HG03108 (cell line): ENCODE results near the gene U2AF2.
A peak's percentile ranks its signal among the peaks of the same experiment; 100 is the strongest.

Source experiments
- ATAC-seq: cut with Tn5 transposase; IDR thresholded peaks from one replicate; pipeline ENCODE4 v1.9.1; 2021; ENCODE audit warnings: moderate library complexity; ENCODE audit not compliant: unreplicated experiment

The U2AF2 gene

DNA sequence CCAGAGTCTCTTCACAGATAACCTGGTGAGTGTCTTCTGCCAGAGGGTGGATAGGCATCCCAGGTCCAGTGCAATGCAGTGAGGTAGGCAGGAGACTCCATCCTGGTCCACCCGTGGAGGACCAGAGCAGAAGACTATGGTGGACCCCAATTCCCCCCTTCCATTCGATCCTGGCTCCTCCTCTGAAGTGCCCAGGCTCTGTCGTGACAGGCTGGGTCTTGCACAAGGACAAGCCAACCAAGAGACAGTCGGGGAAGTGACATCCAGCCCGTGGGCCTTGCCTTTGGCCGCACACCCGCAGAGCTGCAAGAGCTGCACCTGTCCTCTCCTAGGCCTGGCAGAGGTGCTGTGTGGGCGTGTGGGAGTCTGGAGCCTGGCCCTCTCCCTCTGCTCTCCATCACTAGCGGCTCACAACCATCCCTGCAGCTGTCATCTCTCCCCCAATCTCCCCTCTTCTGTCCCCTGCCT, 33.6 kb upstream of the U2AF2 start:
- ATAC-seq: no peak

DNA sequence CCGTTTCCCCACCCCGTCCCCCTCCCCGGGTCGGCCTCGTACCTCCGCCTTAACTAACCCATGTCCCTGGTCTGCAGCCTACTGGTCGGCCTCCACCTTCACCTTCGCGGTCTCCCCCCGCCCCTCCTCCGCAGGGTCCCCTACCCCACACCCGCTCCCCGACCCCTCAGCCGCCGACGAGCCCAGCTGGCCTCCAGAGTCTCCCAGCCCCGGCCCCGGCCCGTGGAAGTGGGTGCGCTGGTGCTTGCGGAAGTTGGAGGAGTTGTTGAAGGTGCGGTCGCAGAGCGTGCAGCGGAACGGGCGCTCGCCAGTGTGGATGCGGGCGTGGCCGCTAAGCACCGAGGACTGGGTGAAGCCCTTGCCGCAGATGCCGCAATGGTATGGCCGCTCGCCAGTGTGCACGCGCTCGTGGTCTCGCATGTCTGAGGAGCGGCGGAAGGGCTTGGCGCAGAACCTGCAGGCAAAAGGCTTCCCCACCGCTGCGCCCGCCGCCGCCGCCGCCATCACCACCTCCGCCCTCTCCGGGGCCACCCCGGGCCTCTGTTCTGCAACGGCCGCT, 33.1 kb upstream of the U2AF2 start:
- no peak for ATAC-seq

DNA sequence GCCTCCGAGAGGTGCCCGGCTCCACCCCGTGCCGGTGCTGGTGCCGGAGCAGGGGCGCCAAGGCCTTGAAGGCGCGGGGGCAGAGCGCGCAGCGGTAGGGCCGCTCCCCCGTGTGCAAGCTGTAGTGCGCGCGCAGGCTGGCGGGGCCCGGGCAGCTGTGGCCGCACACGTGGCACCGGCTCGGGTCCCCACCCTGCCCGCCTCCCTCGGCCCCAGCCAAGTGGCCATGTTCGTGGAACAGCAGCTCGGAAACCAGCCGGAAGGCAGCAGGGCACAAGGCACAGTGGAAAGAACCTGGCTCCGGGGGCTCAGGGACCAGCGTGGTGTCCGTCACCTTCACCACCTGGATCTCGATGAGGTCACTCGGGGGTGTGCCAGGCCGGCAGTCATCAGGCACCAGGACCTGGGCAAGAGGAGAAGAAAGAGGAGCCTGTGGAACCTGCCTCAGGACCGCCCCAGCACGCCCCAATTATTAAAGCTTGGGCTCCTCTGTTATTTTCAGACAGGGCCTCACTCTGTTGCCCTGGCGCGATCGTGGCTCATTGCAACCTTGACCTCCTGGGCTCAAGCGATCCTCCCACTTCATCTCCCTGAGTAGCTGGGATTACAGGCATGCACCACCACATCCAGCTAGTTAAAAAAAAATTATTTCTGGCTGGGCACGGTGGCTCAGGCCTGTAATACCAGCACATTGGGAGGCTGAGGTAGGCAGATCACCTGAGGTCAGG, 32.4 kb upstream of the U2AF2 start:
- ATAC-seq: no peak

DNA sequence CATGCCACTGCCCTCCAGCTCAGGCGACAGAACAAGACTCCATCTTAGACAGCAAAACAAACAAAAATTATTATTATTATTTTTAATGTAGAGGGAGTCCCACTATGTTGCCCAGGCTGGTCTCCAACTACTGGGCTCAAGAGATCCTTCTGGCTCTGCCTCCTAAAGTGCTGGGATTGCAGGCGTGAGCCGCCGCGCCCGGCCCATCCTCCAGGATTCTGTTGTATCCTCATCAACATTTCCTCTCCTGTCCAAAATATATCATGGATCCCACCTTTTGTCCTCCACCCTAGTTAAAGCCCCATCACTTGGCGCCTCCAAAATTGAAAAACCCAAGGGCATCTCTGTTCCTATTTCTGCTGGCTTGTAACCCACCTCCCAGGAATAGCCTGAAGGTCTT, 31.7 kb upstream of the U2AF2 start:
- ATAC-seq: no peak

DNA sequence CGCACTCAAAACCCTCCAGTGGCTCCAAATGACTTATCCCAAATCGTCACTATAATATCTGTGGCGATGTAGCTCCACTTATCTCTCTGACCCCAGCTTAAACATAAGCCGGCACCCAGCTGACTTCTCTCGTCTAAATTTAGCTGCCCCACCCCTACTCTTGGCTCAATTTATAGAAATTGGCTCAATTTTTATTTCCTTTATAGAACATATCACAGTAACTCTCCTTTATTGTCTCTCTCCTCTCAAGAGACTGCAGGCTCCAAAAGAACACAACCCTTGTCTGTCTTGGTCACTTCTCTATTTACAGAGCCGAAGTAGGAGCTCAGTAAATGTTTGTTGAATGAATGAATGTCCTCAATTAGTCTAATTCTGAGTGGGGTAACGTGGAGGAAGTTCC, 31.3 kb upstream of the U2AF2 start:
- ATAC-seq: no peak

DNA sequence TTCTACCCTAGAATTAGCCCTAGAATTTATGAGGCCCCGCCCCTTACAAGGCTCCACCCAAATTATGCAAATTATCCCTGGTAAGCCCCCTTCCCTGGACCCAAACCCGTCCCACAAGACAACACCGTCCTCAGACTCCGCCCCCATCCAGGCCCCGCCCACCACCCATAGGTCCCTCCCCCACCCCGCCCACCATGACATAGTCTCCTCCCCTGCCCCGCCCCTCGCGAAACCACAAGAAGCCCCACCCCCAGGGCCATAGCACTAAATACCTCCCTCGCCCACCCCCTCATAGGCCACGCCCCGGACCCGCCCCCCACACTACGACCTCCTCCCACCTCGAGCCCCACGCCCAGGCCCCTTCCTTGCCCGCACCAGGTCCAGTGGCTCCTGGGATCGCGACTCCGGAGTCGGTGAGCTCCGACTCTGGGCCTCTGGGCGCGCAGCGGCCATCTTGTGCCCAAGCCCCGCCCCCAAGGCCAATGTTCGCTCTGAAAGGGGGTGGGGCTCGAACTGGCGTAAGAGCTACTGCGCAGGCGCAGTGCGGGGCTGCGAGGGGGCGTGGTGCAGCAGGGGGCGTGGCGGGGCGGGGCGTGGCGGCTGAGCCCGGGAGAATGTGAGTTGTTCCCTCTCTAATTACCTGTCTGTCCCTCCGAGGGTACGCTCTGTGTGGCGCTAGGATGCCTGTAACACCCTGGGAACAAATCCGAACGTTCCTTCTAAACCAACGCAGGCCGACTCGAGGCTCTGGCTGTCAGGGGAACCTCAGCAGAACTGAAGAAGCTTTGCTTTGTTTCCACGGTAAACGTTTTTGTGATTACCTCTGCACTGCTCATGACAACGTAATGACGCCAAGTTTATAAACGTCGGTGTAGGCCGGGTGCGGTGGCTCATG, 30.5 kb upstream of the U2AF2 start, which contains the start of gene ZNF784:
TSS of gene ZNF784 (minus strand) at position 458 of the 895 bp plus-strand sequence. CDS start at position 453, 5 bp downstream.
- ATAC-seq: peak; percentile 58

DNA sequence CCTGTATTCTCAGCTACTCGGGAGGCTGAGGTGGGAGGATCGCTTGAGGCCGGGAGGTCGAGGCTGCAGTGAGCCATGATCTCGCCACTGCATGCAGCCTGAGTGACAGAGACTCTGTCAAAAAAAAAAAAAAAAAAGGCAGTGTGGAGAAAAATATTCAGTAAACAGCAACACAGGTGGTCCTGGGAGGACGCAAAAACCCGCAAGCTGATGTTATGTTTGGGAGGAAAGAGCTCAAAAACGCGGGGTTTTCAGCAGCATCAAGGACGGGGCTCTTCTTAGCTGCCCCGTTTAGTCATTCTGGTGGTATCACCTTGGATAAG, 29.9 kb upstream of the U2AF2 start:
- ATAC-seq: no peak

DNA sequence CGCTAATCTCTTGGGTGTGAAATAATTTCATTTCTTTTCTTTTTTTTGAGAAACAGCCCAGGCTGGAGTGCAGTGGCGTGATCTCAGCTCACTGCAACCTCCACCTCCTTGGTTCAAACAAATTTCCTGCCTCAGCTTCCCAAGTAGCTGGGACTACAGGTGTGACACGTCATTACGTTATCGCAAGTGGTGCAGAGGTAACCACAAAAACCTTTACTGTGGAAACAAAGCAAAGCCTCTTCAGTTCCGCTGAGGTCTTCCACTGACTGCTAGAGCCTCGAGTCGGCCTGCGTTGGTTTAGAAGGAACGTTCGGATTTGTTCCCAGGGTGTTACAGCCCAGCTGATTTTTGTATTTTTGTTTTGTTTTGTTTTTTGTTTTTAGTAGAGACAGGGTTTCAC, 28.5 kb upstream of the U2AF2 start:
- no peak for ATAC-seq

DNA sequence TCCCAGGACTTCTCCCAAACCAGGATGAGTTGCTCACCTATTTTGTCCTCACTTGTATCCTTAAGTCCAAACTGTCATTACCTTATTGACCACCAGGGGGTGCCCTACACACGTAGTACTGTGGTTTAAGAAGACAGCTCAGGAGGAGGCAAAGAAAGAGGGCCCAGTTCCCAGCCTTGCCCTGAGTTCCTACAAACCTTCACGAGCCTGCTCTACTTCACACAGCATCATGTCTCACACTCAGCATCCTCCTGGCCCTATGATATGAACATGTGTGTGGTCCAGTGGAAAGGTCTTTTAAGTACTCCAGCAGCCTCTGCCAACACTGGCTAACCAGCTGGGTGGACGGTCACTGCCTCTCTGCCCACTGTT, 22.4 kb upstream of the U2AF2 start:
- no peak for ATAC-seq

DNA sequence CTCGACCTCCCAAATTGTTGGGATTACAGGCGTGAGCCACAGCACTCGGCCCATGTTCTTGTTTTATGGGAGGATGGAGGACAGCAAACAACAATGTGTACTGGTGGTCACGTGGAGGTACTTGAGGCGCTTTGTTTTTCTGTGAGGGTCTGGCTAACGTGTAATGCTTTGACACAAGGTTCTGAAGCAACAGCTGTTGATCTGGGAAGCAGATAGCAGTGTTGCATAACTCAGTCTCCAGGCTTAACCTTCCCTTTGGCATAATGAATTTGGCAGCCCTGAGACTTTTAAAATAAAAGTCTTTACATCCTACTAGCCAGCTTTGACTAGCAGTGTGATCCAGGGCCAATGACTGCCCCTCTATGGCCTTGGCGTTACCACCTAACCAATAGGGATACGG, 21.0 kb upstream of the U2AF2 start:
- ATAC-seq: no peak

DNA sequence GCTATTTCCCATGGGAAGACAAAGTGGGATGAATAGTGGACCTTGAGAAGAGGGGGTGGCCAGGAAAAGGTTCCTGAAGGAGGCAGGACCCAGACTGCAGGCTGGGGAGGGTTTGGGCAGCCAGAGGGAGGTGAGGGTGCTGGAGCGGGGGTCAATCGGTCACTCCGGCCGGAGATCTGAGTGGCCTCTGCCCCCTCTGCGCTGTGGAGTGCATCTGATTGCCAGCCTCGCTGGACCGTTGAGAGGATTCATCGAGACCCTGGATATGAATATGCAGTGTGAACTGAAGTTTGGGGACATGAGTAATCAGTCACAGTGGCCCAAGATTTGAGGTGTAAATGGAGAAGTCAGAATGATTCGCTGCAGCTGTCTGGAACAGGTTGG, 19.5 kb upstream of the U2AF2 start:
- ATAC-seq: no peak

DNA sequence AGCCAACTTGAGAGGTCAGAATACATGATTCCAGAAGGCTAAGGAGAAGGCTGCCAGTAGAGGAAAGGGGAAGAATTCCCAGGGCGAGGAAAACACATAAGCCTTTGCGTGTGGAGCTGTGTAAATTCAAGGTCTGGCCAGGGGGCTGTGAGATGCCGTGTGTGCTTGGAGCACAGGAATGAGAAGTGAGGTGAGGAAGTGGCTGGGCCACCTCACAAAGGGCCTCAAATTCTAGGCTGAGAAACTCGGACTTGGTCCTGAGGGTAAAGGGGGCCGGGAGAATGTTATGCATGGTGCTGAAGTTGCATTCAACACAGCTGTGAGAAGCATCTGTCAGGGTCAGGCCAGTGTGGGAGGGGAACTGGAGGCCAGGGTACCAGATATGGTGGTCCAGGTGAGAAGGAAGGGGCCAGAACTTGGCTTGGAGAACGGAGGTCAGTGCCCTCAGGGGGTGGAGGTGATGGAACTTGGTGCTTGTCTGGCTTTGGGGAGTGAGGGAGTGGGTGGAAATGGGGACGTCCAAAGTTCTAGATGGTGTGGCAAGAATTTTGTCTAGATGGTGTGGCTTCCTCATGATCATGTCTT, 18.9 kb upstream of the U2AF2 start:
- ATAC-seq: no peak

DNA sequence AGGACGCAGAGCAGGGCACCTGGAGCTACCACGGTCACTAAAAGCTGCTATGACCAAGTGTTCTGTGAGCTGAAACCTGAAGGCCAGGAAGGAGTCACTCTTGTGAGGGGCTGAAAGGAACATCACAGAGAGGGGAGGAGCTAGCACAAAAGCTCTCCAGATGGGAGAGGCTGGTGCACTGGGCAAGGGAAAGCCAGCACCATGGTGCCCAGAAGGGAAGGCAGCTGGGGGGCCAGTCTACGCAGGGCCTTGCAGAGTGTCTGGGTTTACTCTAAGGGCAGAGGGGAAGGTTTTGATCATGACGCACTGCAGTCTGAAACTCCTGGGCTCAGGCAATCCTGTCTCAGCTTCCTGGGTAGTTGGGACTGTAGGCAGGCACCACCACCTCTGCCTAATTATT, 18.1 kb upstream of the U2AF2 start:
- no peak for ATAC-seq

DNA sequence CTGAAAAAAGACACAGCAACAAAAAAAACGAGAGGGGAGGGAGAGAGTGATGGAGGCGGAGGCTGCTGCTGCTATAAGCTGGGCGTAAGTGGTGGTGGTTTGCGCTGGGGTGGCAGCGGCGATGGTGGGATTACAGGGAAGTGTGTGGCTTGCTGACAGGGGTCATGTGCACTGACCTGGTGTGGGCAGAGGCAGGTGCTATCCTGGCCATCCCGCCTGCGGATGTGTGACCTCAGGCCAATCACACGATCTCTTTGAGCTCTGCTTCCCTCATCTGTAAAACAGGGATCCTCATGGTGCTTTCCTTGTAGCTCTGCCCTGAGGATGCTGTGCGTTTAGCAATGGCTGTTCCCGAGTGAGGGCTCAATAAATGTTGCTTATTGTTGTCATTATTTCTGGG, 17.3 kb upstream of the U2AF2 start:
- no peak for ATAC-seq

DNA sequence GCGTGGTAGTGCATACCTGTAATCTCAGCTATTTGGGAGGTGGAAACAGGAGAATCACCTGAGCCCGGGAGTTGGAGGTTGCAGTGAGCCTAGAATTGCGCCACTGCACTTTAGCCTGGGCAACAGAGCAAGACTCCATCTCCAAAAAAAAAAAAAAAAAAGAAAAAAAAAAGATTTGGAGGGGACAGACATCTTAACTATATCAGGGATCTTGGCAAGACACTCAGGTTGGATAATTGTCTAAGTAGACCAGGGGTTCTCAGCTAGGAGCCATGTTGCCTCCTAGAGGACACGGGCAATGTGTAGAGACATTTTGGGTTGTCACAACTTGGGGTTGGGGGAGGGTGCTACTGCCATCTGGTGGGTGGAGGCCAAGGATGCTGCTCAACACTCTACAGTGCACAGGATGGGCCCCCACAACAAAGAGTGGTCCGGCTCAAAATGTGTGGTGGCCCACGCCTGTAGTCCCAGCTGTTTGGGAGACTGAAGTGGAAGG, 15.9 kb upstream of the U2AF2 start:
- no peak for ATAC-seq

DNA sequence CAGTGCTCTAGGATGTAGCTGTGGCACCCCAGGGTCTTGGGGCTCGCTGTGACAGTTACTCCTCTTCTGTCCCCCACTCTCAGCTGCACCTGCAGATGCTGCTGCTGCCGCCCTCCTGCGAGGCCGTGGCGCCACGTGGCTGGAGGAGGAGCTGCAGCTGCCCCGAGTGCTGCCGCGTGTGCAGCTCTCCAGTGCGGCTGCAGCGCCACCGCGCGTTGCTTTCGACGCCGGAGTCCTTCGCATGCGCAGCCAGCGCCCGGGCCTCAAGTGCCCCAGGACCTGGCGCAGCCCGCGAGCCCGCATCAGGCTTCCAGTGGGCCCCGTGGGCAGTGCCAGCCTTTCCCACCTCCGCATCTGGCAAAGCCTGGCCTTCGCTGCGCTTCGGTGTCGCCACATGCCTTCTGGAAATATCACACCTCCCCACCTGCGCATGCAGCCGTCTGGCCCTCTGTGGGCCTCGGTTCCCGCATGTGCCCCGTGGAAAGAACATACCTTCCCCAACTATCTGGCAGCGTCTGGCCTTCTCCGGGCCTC, 14.7 kb upstream of the U2AF2 start:
- no peak for ATAC-seq

DNA sequence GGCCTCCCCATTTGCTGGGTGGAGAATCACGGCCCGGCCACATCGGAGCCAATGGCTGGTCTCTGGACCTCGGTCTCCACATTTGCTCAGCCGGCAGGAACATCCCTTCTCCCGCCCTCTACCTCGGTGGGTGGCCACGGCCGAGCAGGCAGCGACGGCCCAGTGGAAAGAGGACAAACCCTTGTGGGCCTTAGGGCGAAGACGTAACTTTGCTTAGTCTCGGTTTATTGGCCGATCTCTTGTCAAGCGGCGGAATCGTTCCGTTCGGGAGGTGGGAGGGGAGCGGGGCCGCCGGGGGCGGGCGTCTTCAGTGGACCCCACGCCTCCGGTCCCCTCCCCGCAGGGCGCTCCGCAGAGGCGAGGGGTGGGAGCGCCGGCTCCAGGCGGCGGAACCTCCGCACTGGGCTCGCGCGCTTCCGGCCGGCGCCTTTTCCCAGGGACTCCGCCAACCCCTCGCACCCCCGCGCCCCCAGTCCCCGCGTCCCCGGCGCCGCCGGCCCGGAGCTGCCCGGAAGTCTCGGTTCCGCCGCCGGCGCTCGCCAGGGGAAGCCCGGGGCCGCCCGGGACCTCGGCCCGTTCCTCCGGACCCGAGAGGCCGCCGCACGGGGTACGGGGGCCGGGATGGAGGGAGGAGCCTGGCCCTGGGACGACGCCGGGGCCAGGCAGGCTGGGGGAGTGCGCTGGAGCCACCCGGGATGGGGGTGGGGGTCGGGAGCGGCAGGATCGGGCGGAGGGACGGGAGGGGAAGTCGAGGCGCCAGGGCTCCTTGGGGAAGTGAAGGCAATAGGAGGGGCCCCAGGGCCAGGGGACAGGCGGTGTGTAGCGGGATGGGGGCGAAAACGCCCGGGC, 14.0 kb upstream of the U2AF2 start, which contains the start of gene ZNF580:
TSS of gene ZNF580 (plus strand) at position 426 of the 849 bp plus-strand sequence. CDS start 1,507 bp downstream, outside the sequence.
- ATAC-seq: no peak

DNA sequence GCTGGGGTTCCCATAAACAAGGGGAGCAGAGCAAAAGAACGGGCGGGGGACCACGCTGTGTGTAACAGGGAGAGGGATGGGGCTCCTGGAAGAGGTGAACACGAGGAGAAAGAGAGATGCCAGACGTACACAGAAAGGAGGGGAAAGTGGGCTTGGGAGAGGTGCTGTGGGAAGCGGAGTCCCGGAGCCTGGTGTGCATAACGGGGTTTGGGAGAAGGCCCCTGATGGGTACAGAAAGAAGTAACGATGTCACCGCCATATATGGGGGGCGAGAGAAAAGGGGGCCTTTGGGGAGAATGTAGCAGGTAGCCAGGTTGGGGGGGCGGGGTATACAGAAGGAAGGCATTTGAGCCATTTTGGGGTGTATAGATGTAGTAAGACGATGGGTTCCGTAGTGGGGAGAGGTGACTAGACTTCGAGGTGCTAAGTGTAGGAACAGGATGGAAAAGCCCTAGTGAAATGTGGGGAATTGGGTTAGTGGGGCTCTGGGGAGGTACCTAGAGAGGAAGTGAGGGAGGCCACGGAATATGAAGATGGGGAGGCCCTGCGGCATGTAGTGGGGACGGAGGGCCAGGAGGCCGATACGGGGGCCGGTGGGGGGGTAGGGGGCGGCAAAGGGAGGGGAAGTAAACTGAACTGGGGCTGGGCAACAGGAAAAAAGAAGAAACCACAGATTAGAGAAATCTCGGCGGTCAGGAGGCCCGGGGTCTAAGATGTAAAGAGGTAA, 13.2 kb upstream of the U2AF2 start:
- no peak for ATAC-seq
